Measurements from ENCODE around the gene FAM193A.
"Not testable (repeated sequence)": the region's sequence is repeated elsewhere in the genome, so short reads cannot be mapped to it uniquely, and the experiment has no call there.

FAM193A gene

DNA sequence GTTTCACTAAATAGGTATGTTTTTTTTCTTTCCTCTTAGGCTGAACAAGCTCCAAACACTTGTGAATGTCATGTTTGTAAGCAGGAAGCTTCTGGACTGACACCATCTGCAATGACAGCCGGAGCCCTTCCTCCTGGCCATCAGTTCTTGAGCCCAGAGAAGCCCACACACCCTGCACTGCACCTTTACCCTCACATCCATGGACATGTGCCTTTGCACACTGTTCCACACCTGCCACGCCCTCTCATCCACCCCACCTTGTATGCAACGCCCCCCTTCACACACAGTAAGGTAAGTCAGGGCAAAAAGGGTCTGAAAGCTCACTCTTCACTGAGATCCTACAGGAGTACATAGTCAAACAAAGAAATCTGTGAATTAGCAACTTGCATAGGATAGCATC, 135.6 kb downstream of the FAM193A start:
- DNase-seq (ENCODE audit: low read depth in 2 of 2): no peak
- H3K4me3 ChIP-seq (replicated peaks in 1 of 2; ENCODE audit: low read depth in 2 of 2, low read length in 2 of 2): no peak overlapping the region
- TF ChIP-seq, protein P1, sequence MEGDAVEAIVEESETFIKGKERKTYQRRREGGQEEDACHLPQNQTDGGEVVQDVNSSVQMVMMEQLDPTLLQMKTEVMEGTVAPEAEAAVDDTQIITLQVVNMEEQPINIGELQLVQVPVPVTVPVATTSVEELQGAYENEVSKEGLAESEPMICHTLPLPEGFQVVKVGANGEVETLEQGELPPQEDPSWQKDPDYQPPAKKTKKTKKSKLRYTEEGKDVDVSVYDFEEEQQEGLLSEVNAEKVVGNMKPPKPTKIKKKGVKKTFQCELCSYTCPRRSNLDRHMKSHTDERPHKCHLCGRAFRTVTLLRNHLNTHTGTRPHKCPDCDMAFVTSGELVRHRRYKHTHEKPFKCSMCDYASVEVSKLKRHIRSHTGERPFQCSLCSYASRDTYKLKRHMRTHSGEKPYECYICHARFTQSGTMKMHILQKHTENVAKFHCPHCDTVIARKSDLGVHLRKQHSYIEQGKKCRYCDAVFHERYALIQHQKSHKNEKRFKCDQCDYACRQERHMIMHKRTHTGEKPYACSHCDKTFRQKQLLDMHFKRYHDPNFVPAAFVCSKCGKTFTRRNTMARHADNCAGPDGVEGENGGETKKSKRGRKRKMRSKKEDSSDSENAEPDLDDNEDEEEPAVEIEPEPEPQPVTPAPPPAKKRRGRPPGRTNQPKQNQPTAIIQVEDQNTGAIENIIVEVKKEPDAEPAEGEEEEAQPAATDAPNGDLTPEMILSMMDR (IDR thresholded peaks at IDR 0.05; ENCODE audit: low read depth, low read length): no peak

DNA sequence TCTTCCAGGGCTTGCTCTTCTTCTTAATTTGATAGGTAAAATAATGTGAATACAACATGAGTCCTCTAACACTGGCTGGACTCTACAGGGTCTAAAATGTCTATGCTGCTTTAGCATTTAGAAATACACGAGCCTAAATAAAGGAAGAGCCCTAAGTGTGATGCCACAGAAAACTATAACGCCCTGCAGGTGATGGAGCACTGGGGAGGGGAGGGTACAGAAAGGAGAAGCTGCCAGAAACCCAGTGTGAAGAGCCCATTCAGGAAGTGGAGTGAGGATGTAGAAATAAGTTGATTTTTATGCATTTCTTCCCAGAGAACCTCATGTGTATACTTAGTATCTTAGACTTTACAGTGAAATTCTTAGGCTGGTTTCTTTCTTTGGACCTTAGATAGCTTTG, 136.3 kb downstream of the FAM193A start:
- TF ChIP-seq, protein P1 (IDR thresholded peaks at IDR 0.05; ENCODE audit: low read depth, low read length): no peak
- DNase-seq (ENCODE audit: low read depth in 2 of 2): no peak
- H3K4me3 ChIP-seq (replicated peaks in 1 of 2; ENCODE audit: low read depth in 2 of 2, low read length in 2 of 2): no peak overlapping the region

DNA sequence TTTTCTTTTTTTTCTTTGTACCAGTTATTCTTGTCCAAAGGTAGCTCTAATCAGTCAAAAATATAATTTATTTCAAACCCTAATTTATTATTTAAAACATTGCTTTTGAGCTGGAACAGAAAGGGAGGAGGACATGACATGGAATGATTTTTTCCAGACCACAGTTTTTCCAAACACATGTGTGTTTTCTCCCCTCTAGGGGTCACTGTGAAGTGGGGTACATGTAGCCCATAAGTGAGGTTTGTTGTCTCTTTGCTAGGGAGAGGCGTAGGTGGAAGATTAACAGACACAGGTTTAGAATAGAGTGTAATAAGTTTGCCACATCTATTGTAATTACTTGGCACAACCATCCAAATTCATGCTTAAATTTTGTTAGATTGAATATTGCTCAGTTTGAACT, 136.7 kb downstream of the FAM193A start:
- DNase-seq (ENCODE audit: low read depth in 2 of 2): peak in 1 of 2 donors; percentile 16
- TF ChIP-seq, protein P1 (IDR thresholded peaks at IDR 0.05; ENCODE audit: low read depth, low read length): peak; percentile 45

DNA sequence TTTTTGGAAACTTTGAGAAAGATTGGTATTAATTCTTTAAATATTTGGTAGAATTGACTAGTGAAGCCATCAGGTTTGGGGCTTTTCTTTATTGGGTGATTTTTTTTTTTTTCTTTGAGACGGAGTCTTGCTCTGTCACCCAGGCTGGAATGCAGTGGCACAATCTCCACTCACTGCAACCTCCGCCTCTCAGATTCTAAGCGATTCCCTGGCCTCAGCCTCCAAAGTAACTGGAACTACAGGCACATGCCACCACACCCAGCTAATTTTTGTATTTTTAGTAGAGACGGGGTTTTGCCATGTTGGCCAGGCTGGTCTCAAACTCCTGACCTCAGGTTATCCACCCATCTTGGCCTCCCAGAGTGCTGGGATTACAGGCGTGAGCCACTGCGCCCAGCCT, 143.3 kb downstream of the FAM193A start:
- not testable (repeated sequence) for H3K4me3 ChIP-seq (replicated peaks in 1 of 2; ENCODE audit: low read depth in 2 of 2, low read length in 2 of 2); DNase-seq (ENCODE audit: low read depth in 2 of 2)

More for the DNA sequence above, 136.7 kb downstream of the FAM193A start:
- no peak overlapping the region for H3K4me3 ChIP-seq (replicated peaks in 1 of 2; ENCODE audit: low read depth in 2 of 2, low read length in 2 of 2)

DNA sequence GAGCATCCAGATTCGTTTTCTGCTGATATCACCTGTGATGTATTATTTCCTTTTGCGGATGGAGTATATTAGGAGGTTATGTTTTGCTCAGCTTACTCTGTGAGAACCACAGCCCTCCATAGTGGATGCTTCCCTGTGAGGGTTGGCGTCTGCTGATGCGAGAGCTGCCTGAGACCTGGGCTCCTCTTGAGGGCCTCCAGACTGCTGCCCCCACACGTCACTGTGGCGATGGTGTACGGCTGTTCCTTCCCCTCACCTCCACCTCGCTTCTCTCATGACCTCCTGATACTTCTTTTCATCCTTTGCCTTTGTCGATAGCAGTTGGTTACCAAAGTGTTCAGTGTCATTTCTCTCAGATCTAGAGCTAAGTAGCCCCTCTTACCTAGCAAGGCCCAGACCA, 148.0 kb downstream of the FAM193A start:
- H3K4me3 ChIP-seq (replicated peaks in 1 of 2; ENCODE audit: low read depth in 2 of 2, low read length in 2 of 2): no peak overlapping the region
- no peak for DNase-seq (ENCODE audit: low read depth in 2 of 2)
- TF ChIP-seq, protein P1 (IDR thresholded peaks at IDR 0.05; ENCODE audit: low read depth, low read length): no peak

DNA sequence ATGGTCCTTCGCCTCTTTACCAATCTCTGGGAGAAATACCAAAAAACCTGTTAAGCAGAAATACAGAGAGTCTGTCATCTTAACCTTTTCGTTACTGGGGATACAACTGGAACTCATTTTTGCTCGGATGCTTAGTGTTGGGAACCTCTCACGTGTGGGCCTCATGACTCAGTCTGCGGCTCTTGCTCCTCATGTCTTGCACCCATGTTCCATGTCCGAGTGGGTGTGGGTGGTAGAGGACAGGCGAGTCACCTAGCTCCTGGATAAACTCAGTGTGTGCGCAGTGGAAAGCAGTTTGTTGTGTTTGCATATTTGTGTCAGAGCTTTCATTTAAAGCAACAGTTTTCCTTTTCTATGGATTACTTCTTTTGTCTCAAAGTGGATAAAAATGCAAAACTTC, 149.1 kb downstream of the FAM193A start:
- TF ChIP-seq, protein P1 (IDR thresholded peaks at IDR 0.05; ENCODE audit: low read depth, low read length): no peak
- peak in 1 of 2 donors; percentile 25 for DNase-seq (ENCODE audit: low read depth in 2 of 2)
- no peak overlapping the region for H3K4me3 ChIP-seq (replicated peaks in 1 of 2; ENCODE audit: low read depth in 2 of 2, low read length in 2 of 2)

DNA sequence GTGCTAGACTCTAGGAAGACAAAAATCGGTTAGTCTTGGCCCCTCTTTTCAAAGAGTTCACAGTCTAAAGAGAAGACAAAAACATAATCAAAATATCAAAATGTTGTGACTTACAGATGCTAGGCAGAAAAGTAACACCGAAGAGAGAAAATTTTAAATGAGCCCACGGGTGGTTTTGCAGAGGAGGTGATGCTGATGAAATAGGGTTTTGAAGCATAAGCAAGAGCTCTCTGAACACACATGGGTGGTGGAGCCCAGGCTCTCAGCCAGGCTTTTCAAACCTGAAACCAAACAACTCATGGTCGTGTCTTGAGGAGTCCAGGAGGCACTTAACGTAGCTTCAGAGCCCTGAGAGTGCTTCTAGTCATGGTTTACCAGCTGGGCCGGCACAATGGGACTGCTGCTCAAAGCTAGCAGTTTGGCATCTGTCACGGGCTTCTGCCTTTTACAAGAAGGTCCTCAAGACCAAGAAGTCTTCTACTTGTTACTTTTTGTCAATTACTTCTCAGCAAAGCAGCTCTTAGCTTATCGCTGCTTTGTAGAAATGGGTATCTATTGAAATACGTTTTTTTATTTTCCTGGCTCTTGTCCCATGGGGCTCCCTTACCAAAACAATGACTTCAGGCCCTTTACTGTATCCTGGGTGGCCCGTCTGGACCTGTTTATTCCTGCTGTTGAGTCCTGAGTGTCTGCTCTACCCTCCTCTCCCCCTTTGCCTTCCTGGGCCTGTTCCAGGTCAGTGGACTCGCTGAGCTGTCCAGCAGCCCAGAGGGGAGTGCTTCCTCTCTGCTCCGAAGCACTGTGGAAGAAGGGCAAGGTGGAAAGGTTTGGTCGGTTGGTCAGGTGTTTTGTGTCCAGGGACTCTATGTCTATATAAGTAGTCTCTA, 150.2 kb downstream of the FAM193A start:
- H3K4me3 ChIP-seq (replicated peaks in 1 of 2; ENCODE audit: low read depth in 2 of 2, low read length in 2 of 2): no peak overlapping the region
- no peak for DNase-seq (ENCODE audit: low read depth in 2 of 2)
- TF ChIP-seq, protein P1 (IDR thresholded peaks at IDR 0.05; ENCODE audit: low read depth, low read length): no peak

Measured in cardiac fibroblast (primary cell).